Transverse colon (tissue), 4 donors: Measurements from ENCODE around the gene ALG9. TPM values are rescaled to one million over a fixed set of nuclear protein-coding genes. Genes with fewer than 3 reads are reported as not detected.
A peak's percentile ranks its signal among the peaks of the same experiment; 100 is the strongest.

Source experiments
- DNase-seq: peaks from one replicate; pipeline ENCODE4 v3.0.0-alpha.2; 2019
- H3K27ac ChIP-seq, 4 donors: fragments of 200-600 bp; sonication (generic); 2 replicates each; pipeline ENCODE4 v1.5.1; 2016 to 2018; ENCODE audit warnings: inconsistent platforms in 4 of 4
- H3K27me3 ChIP-seq: fragments of 200-600 bp; sonication (generic); 2 replicates; pipeline ENCODE4 v1.5.1; 2017; ENCODE audit warnings: inconsistent platforms
- H3K36me3 ChIP-seq, 4 donors: fragments of 200-600 bp; sonication (generic); 2 replicates each; pipeline ENCODE4 v1.5.1; 2017 to 2019; ENCODE audit warnings: inconsistent platforms in 4 of 4
- H3K4me1 ChIP-seq, 4 donors: fragments of 200-600 bp; sonication (generic); 2 replicates each; pipeline ENCODE4 v1.5.1; 2017 to 2020; ENCODE audit warnings: inconsistent platforms in 4 of 4
- H3K4me3 ChIP-seq, 4 donors: fragments of 200-600 bp; sonication (generic); 1 replicate in 1 of 4; 2 replicates in 3 of 4; pipeline versions ENCODE4 v1.5.1 to v1.6.1; 2017 to 2019; ENCODE audit warnings: inconsistent platforms in 4 of 4
- H3K9me3 ChIP-seq, 2 donors: fragments of 200-600 bp; sonication (generic); 2 replicates each; pipeline ENCODE4 v1.5.1; 2017 to 2019; ENCODE audit warnings: inconsistent platforms in 2 of 2
- CTCF ChIP-seq, 5 experiments: fragments of 200-600 bp in 3 of 5; fragments of 450-650 bp in 2 of 5; sonication (generic) in 3 of 5; IDR thresholded peaks; 1 replicate in 2 of 5; 2 replicates in 3 of 5; pipeline ENCODE4 v1.5.1; 2016 to 2017; ENCODE audit warnings: antibody characterized with exemption in 5 of 5, inconsistent platforms in 3 of 5, mild to moderate bottlenecking in 2 of 5, moderate library complexity in 1 of 5
- EP300 ChIP-seq: sonication (generic); formaldehyde crosslinking; IDR thresholded peaks from one replicate; pipeline ENCODE4 v1.6.1; 2017; ENCODE audit warnings: antibody characterized with exemption, low read depth
- POLR2A ChIP-seq: fragments of 450-650 bp; IDR thresholded peaks from one replicate; pipeline ENCODE4 v1.6.1; 2016; ENCODE audit warnings: antibody characterized with exemption, mild to moderate bottlenecking, moderate library complexity
- POLR2AphosphoS5 ChIP-seq, 3 donors: sonication (generic); formaldehyde crosslinking; IDR thresholded peaks; one replicate each; pipeline ENCODE4 v1.6.1; 2016; ENCODE audit warnings: antibody characterized with exemption in 3 of 3
- WGBS, 2 donors: methylation state at CpG; one replicate each; pipeline ENCODE4 v1.1.5; 2018; ENCODE audit warnings: low coverage in 1 of 2; 5-methylcytosine and 5-hydroxymethylcytosine counted together
- in situ Hi-C, 4 donors: fragments of 200-750 bp; cut with MboI; loops; one replicate each; pipeline versions ENCODE4 v1.15.0 to v1.15.1; 2017; ENCODE audit warnings: low sequenced_read_pairs in 3 of 4, low pct_ligation_motif_present in 1 of 4, low pct_unique_long_range_greater_than_20kb in 1 of 4
- intact Hi-C: fragments of 100-400 bp; cut with DNase I; formaldehyde crosslinking; loops from one replicate; pipeline ENCODE4 v1.15.1; 2023; ENCODE audit warnings: low total_unique reads
- total RNA-seq, 4 donors: library from RNA; depleted of rRNA; stranded (reverse); fragments of >200 nt; gene quantifications; one replicate each; pipeline ENCODE4 v1.1.0, GENCODE V29; 2016

Gene ALG9
- total RNA-seq, 4 donors from 2014 or later, result 18.4 to 51.1 (median 35.0) TPM

DNA sequence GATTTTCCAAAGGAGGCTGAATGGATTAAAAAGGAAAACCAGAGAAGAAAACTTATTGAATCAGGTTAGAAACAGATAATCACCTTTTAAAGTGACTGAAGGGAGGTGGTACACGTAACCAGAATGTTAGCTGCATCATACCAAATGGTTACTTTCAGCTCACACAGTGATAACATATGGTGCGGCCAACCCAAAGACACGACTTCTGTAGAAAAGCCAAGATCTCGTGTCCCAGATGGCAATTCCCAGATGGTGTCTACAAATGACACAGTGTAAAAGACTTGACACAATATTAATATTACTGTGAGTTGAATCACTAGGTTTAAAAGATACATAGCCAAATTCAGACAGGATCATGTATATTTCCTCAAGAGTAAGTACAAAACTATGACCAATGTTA lies 110.3 kb downstream of the ALG9 start:
- H3K9me3 ChIP-seq, result no peaks in the 10 kb centered on the region
- in situ Hi-C loops (loop anchor here in 1 of 4 donors (10.0 kb wide), 1 partner anchor 156 kb away; the partner anchor contains the start of gene SIK2), intact Hi-C loops (no loop called here)
- no peak for DNase-seq
- WGBS, 2 donors, result 83 to 100% methylated on average over 4 of the region's 4 CpGs
- peaks cover 8 to 29% (median 12%) of the 10 kb centered on the region in 4 donors for H3K4me1 ChIP-seq
- H3K36me3 ChIP-seq, result peaks cover 0 to 43% (median 16%) of the 10 kb centered on the region in 4 donors
- TF ChIP-seq CTCF (IDR thresholded peaks at IDR 0.05) (no peak), POLR2AphosphoS5 (IDR thresholded peaks at IDR 0.05) (no peak), EP300 (no peak)
- H3K27ac ChIP-seq, result no peak overlapping the region
- no peaks in the 10 kb centered on the region for H3K27me3 ChIP-seq
- no peak overlapping the region for H3K4me3 ChIP-seq

- no peak overlapping the region for H3K4me3 ChIP-seq
- in situ Hi-C loops, result loop anchor here in 1 of 4 donors (10.0 kb wide), 1 partner anchor 155 kb away; the partner anchor contains the start of gene SIK2
- 70 to 81% methylated on average over 4 to 5 of the region's 5 CpGs for WGBS, 2 donors
Measured at GRCh38 chr11:111759778-111760407, 111.5 kb downstream of the ALG9 start.

DNA sequence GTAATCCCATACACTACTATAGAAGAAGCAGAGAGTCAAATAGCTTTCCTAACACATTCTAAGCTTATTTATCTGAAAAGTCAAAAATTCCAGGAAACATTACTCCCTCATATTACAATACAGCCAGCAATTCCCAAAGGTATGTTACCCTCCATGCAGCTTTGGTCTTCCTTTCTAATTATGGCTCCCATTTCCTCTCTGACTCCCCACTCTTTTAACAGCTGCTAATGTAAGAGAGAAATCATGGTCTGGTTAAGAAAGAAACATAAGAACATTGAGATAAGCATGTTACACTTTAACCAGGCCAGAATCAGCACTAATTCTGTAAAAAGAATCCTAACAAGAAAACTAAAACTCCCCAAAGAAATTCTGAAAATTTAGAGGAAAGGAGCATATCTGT lies 112.0 kb downstream of the ALG9 start:
- Histone ChIP-seq H3K9me3 (no peaks in the 10 kb centered on the region), H3K36me3 (peaks cover 0 to 47% (median 19%) of the 10 kb centered on the region in 4 donors), H3K27me3 (no peaks in the 10 kb centered on the region), H3K27ac (no peak overlapping the region), H3K4me3 (no peak overlapping the region), H3K4me1 (peaks cover 0 to 19% (median 6%) of the 10 kb centered on the region in 4 donors)
- DNase-seq, result no peak
- in situ Hi-C loops (no loop called here), intact Hi-C loops (no loop called here)
- TF ChIP-seq CTCF (IDR thresholded peaks at IDR 0.05), result no peak
- TF ChIP-seq POLR2AphosphoS5 (IDR thresholded peaks at IDR 0.05), result no peak
- no peak for TF ChIP-seq EP300

More at GRCh38 chr11:111759778-111760407, 111.5 kb downstream of the ALG9 start:
- H3K9me3 ChIP-seq, result no peaks in the 10 kb centered on the region
- H3K27me3 ChIP-seq, result no peaks in the 10 kb centered on the region
- H3K36me3 ChIP-seq, result peaks cover 0 to 47% (median 16%) of the 10 kb centered on the region in 4 donors
- DNase-seq, result no peak
- no peak overlapping the region for H3K27ac ChIP-seq
- TF ChIP-seq EP300 (no peak), CTCF (IDR thresholded peaks at IDR 0.05) (no peak), POLR2AphosphoS5 (IDR thresholded peaks at IDR 0.05) (no peak)
- H3K4me1 ChIP-seq, result peaks cover 3 to 24% (median 11%) of the 10 kb centered on the region in 4 donors
- intact Hi-C loops, result no loop called here

GRCh38 chr11:111756097-111756496 lies 115.3 kb downstream of the ALG9 start:
- 55 to 80% methylated on average over 5 to 6 of the region's 6 CpGs for WGBS, 2 donors
- Histone ChIP-seq H3K27ac (peak overlapping the region; percentile 49 to 69 (median 58)), H3K4me3 (no peak overlapping the region), H3K4me1 (peaks cover 0 to 7% (median 2%) of the 10 kb centered on the region in 4 donors), H3K9me3 (no peaks in the 10 kb centered on the region), H3K27me3 (no peaks in the 10 kb centered on the region), H3K36me3 (peaks cover 0 to 74% (median 34%) of the 10 kb centered on the region in 4 donors)
- intact Hi-C loops, result no loop called here
- in situ Hi-C loops, result no loop called here
- DNase-seq, result no peak
- TF ChIP-seq POLR2A, result no peak
- no peak for TF ChIP-seq POLR2AphosphoS5 (IDR thresholded peaks at IDR 0.05)
- no peak for TF ChIP-seq EP300
- TF ChIP-seq CTCF (IDR thresholded peaks at IDR 0.05), result no peak
